CD4-positive, alpha-beta T cell treated with Interleukin-17A for 1 hour (primary cell): Measurements from ENCODE around the gene SEZ6L.

Experiments used
- DNase-seq: peaks from one replicate; pipeline ENCODE4 v3.0.0-alpha.2; 2020

The SEZ6L gene

DNA sequence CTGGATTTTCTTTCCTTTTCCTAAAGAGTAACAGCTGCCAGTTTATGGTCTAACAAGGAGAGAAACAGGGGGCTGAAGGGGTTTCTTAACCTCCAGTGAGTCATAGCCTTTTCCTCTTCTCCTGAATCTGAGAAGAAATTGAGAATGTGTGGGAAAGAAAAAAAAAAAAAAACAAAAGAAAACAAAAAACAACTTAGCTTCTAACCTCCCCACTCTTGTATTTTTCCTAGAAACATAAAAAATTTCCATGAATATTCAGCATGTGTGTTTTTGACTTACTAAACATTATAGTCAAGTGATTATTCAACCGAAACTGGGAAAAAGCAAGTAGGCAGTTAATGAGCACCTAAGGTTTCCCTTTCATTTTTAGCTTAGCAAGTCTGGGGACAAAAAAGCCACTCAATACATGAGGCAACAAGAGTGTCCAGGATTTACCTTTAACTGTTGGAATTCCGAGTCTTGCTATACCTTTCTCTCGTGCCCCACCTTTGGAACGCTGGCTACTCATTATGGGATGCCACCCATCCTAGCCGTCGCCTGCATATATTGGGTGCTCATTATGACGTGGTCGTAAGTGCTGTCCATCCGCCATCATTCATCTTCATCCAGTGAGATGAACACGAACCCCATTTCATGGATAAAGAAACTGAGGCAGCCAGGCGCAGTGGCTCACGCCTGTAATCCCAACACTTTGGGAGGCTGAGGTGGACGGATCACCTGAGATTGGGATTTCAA lies 262.2 kb downstream of the SEZ6L start:
- DNase-seq: no peak

DNA sequence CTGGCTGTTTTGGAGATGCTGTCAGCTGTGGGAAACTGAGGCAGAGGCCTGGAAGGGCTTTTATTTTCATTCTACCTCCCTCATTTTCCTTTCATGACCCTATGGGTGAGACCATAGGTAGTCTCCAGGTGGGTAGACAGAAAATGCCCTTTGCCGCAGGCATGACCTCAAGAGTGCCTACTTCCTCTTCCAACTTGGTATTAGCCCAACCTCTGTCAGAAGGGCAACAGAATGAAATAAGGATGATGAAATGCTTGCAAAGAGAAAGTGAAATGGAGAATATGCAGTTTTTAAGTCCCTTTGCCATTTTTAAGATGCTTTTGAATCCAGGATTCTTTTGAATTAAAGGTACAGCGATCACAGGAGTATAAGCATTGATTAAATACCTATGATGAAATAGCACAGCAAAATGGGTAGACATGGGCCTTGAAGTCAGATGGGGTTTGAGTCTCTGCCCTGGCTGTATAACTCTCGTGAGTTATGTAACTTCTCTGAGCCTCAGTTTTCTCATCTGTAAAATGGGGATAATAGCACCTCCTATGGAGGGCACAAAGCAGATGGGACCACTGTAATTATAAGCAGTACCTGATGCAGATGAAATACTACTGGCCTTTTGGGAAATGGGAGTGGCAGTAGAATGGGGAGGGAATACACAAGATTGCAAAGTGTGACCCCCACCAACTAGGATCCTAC lies 263.5 kb downstream of the SEZ6L start:
- DNase-seq: no peak
